ENCODE results near the gene ANKFY1. TPM values are rescaled to one million over a fixed set of nuclear protein-coding genes. Genes with fewer than 3 reads are reported as not detected.
A peak's percentile ranks its signal among the peaks of the same experiment; 100 is the strongest.

The ANKFY1 gene
- total RNA-seq, 1 donor from 2014 or later: 53.8 TPM

DNA sequence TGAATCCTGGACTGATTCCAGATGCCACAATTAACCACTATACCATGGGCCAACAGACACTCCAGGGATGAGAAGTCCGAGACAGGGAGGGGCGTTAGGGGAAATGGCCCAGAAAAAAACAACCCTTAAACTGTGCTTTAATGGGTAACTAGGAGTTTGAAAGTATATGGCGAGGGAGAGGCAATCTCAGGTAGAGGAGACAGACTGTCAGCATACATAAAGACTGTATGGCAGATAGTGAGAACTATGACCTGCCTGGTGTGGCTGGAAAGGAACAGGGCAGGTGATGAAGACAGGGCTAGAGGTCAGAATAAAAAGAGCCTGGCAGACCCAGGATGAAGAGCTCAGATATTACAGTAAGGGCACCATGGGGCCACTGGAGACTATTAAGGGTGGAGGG lies 129.1 kb downstream of the ANKFY1 start:
- Mint-ChIP-seq H3K27ac (no peak overlapping the region), H3K4me1 (ENCODE audit: low read depth) (peaks cover 30% of the 10 kb centered on the region), H3K36me3 (ENCODE audit: low read depth) (peaks cover 15% of the 10 kb centered on the region), H3K4me3 (no peak overlapping the region), H3K27me3 (ENCODE audit: insufficient read depth) (no peaks in the 10 kb centered on the region), H3K9me3 (no peaks in the 10 kb centered on the region)
- intact Hi-C loops (cut with micrococcal nuclease): no loop called here
- DNase-seq (ENCODE audit: low spot score): no peak

DNA sequence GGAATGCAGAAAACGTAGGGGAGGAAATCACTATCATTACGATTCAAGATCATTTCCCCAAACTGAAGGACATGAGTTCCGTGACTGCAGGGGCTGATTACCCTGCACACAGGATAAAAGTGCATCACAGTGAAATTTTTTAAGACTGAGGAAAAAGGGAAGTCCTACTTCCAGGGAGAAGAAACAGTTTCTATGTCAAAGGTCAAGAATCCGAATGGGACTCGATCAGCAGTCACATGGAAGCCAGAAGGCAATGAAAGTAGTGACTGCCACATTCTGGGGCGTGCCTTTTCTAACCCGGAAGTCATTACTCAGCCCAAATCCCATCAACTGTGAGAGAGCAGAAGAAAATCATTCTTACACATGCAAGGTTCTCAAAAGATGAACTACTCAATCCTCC lies 133.1 kb downstream of the ANKFY1 start:
- Mint-ChIP-seq H3K4me3 (no peak overlapping the region), H3K4me1 (ENCODE audit: low read depth) (peaks cover 19% of the 10 kb centered on the region), H3K27ac (peak overlapping the region; percentile 40), H3K27me3 (ENCODE audit: insufficient read depth) (no peaks in the 10 kb centered on the region), H3K36me3 (ENCODE audit: low read depth) (peaks cover 17% of the 10 kb centered on the region), H3K9me3 (no peaks in the 10 kb centered on the region)
- no peak for DNase-seq (ENCODE audit: low spot score)
- intact Hi-C loops (cut with micrococcal nuclease): no loop called here

DNA sequence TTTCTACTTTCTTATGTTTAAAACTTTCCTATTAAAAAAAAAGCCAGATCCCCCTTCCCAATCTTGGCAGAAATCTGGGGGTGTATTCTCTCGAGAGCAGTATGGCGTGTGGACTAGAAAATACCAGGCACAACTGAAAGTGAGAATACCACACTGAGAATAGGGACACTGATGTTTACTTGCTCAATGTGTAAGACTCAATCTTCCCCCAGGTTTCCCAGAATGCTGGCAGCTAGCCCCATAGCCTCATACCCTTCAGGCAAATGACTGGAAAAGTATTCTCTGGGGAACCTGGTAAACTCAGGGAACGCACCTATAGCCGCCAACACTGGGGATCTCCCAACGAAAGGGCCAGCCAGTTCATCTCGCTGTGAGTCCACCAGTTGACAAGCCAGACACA lies 136.2 kb downstream of the ANKFY1 start:
- Mint-ChIP-seq H3K9me3 (no peaks in the 10 kb centered on the region), H3K36me3 (ENCODE audit: low read depth) (peaks cover 21% of the 10 kb centered on the region), H3K4me3 (no peak overlapping the region), H3K4me1 (ENCODE audit: low read depth) (peaks cover 20% of the 10 kb centered on the region), H3K27me3 (ENCODE audit: insufficient read depth) (no peaks in the 10 kb centered on the region), H3K27ac (no peak overlapping the region)
- intact Hi-C loops (cut with micrococcal nuclease): no loop called here
- no peak for DNase-seq (ENCODE audit: low spot score)

DNA sequence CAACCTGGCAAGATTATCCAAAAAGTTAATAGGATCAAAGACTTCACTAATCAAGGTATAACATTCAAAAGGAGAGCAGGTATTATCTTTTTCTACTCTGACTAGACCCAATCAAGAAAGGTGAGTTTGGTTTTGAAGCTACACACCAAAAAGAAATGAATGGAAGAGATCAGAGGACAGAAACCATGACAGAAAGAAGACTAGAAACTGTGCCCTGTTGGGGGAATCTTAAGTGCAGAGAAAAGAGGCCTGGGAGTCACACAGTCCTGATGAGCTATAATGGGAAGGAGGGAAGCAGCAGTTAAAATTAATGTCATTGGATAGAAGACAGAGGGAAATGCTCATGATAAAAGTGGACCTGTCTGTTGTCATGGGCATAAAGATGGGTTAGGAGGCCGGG lies 138.2 kb downstream of the ANKFY1 start:
- Mint-ChIP-seq H3K36me3 (ENCODE audit: low read depth) (peaks cover 15% of the 10 kb centered on the region), H3K9me3 (no peaks in the 10 kb centered on the region), H3K27ac (no peak overlapping the region), H3K4me1 (ENCODE audit: low read depth) (peaks cover 20% of the 10 kb centered on the region), H3K4me3 (no peak overlapping the region), H3K27me3 (ENCODE audit: insufficient read depth) (no peaks in the 10 kb centered on the region)
- intact Hi-C loops (cut with micrococcal nuclease): no loop called here
- no peak for DNase-seq (ENCODE audit: low spot score)

DNA sequence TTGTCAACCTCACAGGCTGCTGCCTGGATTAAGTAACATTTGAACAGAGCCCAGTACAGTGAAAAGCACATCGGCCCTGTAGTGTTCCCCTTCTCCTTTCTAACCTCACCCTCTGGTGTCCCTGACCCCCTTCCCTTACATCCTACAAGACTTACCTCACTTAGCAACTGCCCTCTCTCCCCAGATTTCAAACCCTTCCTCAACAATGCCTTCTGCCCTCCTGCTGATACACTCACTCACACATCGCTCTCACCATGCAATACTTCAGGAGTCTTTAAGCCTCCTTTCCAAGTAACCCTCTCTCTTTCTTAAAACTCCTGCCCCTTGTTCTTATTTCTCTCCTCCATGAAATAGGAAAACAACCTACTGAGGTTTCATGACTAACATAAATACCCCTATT lies 138.8 kb downstream of the ANKFY1 start:
- intact Hi-C loops (cut with micrococcal nuclease): no loop called here
- no peaks in the 10 kb centered on the region for H3K9me3 Mint-ChIP-seq
- DNase-seq (ENCODE audit: low spot score): no peak
- H3K27ac Mint-ChIP-seq: peak overlapping the region; percentile 7
- H3K4me1 Mint-ChIP-seq (ENCODE audit: low read depth): peaks cover 20% of the 10 kb centered on the region
- H3K36me3 Mint-ChIP-seq (ENCODE audit: low read depth): peaks cover 12% of the 10 kb centered on the region
- H3K4me3 Mint-ChIP-seq: no peak overlapping the region
- H3K27me3 Mint-ChIP-seq (ENCODE audit: insufficient read depth): no peaks in the 10 kb centered on the region

DNA sequence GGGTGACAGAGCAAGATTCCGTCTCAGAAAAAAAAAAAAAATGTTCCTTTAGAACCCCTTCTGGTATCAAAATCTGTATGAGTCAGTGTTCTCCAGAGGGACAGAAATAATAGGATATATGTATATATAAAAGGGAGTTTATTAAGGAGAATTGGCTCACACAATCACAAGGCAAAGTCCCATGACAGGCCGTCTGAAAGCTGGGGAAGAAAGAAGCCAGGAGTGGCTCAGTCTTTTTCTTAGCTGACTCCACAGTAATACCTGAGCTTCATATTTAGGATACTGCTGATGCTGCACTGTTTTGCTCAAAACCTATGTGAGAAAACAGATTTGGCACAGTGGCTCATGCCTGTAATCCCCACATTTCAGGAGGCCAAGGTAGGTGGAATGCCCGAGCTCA lies 143.4 kb downstream of the ANKFY1 start:
- no peak overlapping the region for H3K27ac Mint-ChIP-seq
- H3K27me3 Mint-ChIP-seq (ENCODE audit: insufficient read depth): no peaks in the 10 kb centered on the region
- H3K9me3 Mint-ChIP-seq: no peaks in the 10 kb centered on the region
- intact Hi-C loops (cut with micrococcal nuclease): no loop called here
- H3K4me3 Mint-ChIP-seq: no peak overlapping the region
- DNase-seq (ENCODE audit: low spot score): no peak
- H3K4me1 Mint-ChIP-seq (ENCODE audit: low read depth): peaks cover 6% of the 10 kb centered on the region
- peaks cover 23% of the 10 kb centered on the region for H3K36me3 Mint-ChIP-seq (ENCODE audit: low read depth)

DNA sequence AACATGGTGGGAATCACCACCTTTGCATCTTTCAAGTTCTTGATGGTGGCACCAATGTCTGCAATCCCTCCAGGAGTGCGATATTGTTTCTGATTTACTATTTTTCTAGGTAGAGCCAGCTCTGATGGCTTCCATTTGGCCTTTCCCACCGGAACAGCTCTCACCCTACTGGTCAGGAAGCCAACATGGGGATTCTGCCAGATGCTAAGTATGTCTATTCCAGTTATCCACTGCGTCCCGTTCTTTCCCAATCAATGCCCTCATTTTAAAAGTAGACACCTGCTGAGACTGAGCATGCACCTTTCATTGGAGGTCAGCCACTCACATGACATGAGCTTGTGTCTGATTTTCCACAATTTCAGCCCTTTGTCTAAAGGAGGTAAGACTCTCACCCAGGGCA lies 144.5 kb downstream of the ANKFY1 start:
- H3K4me3 Mint-ChIP-seq: no peak overlapping the region
- H3K9me3 Mint-ChIP-seq: no peaks in the 10 kb centered on the region
- H3K27ac Mint-ChIP-seq: no peak overlapping the region
- peaks cover 25% of the 10 kb centered on the region for H3K36me3 Mint-ChIP-seq (ENCODE audit: low read depth)
- intact Hi-C loops (cut with micrococcal nuclease): no loop called here
- DNase-seq (ENCODE audit: low spot score): no peak
- H3K27me3 Mint-ChIP-seq (ENCODE audit: insufficient read depth): no peaks in the 10 kb centered on the region
- H3K4me1 Mint-ChIP-seq (ENCODE audit: low read depth): no peaks in the 10 kb centered on the region

DNA sequence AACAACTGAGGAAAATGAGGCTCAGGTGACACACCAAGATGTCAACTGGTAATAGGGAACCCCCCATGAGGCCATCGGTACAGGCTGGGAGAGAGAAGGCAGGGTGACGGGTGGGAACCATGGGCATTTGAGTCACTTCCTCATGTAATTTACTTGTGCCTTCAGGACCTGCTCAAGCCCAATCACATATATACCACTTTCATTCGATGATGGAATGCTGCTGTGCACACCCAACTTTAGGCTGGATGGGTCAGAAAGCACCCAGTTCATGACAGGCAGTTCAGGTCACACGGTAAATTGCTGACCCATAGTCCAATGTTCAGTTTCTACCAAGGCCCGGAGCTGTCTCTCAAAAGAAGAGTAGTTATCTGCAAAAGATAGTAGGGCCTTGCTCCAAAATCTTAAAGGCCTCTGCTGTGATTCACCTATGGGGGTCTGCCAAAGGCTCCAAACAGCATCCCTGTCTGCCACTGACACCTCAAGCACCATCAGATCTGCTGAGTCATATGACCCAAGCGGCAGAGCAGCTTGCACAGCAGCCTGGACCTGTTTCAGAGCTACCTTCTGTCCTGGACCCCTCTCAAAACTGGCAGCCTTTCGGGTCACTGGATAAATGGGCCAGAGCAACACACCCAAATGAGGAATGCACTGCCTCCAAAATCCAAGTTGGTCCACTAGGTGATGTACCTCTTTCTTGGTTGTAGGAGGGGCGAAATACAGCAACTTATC lies 145.6 kb downstream of the ANKFY1 start:
- H3K27me3 Mint-ChIP-seq (ENCODE audit: insufficient read depth): no peaks in the 10 kb centered on the region

DNA sequence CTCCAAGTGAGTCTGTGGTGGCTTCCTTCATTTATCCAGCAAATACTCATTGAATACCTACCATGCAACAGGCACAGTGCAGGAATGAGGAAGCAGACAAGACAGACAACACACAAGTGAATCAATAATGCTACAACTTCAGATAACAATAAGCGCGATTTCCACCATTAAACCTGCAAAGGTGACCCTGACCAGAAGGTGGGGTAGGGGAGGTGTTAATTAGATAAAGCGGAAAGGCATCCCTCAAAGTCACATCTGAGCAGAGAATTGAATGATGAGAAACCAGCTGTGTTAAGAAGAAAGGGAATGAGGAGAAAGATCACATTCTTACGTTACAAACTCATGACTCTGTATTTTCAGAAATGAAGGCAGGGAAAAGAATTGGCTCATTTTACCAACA lies 147.3 kb downstream of the ANKFY1 start:
- Mint-ChIP-seq H3K4me3 (no peak overlapping the region), H3K27me3 (ENCODE audit: insufficient read depth) (no peaks in the 10 kb centered on the region), H3K4me1 (ENCODE audit: low read depth) (no peaks in the 10 kb centered on the region), H3K36me3 (ENCODE audit: low read depth) (peaks cover 32% of the 10 kb centered on the region), H3K27ac (no peak overlapping the region), H3K9me3 (no peaks in the 10 kb centered on the region)
- intact Hi-C loops (cut with micrococcal nuclease): no loop called here
- DNase-seq (ENCODE audit: low spot score): no peak

More for the DNA sequence above, 145.6 kb downstream of the ANKFY1 start:
- intact Hi-C loops (cut with micrococcal nuclease): no loop called here
- H3K4me3 Mint-ChIP-seq: no peak overlapping the region
- peaks cover 23% of the 10 kb centered on the region for H3K36me3 Mint-ChIP-seq (ENCODE audit: low read depth)
- H3K9me3 Mint-ChIP-seq: no peaks in the 10 kb centered on the region
- no peak overlapping the region for H3K27ac Mint-ChIP-seq
- DNase-seq (ENCODE audit: low spot score): no peak
- H3K4me1 Mint-ChIP-seq (ENCODE audit: low read depth): no peaks in the 10 kb centered on the region

Other genes starting within 250 kb of the ANKFY1 start
- gene ZZEF1, start 120.9 kb downstream of the ANKFY1 start, total RNA-seq: 43.8 and 45.2 TPM in 2 replicates
- 6.9 and 9.4 TPM in 2 replicates for gene CYB5D2, start 120.8 kb downstream of the ANKFY1 start, total RNA-seq
- gene UBE2G1, start 102.7 kb upstream of the ANKFY1 start, total RNA-seq: 80.3 and 87.3 TPM in 2 replicates
- 1.1 and 1.7 TPM in 2 replicates for gene SPNS3, start 170.0 kb upstream of the ANKFY1 start, total RNA-seq
- 0.17 TPM in 1 of 2 replicates, not detected in the other for gene SPNS2, start 234.9 kb upstream of the ANKFY1 start, total RNA-seq